Fibroblast of peridontal ligament (primary cell): ENCODE results near the gene NFIB.

Experiments
- DNase-seq: peaks from one replicate; pipeline ENCODE4 v3.0.0-alpha.2; 2010; ENCODE audit errors: extremely low read depth

NFIB gene

DNA sequence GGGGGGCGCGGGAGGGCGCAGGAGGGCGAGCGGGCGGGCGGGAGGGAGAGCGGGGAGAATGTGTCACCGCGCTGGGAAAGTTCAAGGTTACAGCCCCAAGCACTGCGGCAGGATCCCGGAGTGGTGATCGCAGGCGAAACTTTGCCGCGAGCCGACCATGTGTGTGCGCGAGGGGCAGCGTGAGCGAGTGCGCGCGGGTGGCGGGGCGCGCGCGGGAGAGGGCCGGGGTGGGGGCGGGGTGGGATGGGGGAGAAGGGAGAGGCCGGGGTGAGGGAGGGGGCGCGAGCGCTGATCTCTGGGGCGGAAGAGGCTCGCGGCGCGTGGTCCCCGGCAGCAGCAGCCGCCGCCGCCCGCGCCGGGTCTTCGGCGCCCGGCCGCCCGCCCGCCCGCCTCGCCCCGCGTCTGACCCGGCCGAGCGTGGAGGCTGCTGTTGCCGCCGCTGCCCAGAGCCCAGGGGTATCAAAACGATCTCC, at the start of gene NFIB:
Gene NFIB, minus strand, starts transcription at position 191 of the 473 bp plus-strand sequence. CDS start 630 bp downstream, outside the sequence.
- peak; percentile 39 for DNase-seq

DNA sequence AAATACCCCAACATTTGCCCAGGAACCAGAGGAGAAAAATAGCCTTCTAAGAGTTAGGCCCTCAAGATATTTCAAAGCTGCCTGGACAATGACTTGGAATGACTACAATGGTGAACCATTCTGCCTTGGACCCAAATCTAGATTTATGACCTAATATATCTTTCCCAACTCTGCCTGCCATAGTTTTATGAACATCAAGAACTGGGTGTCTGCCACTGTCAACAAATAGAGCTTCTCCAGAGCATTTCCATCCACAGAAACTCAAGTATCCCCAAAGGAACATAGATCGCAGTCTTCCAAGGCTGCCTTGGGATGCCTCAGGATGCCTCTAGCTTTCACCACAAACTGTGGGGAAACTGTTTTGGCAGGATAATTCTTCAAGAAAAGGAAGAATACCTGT, 48.2 kb upstream of the NFIB start:
- peak; percentile 98 for DNase-seq

DNA sequence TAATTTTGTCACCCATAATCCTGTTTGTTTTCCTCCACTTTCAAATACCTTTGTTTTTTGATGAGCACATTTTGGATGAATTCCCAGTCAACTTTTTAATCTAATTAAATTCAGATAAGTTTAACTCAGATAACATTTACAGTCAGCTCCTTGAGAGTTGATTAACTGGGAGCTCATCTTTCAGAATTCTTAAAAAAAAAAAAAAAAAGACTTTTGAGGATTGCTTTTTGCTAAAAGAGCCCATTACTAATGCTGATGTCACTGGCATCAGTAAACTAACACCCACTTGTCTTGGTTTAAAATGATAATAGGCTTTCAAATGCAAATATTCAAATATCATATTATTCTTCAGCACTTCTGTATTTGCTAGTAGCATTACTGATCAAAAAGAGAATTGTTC, 47.1 kb upstream of the NFIB start:
- peak; percentile 40 for DNase-seq

DNA sequence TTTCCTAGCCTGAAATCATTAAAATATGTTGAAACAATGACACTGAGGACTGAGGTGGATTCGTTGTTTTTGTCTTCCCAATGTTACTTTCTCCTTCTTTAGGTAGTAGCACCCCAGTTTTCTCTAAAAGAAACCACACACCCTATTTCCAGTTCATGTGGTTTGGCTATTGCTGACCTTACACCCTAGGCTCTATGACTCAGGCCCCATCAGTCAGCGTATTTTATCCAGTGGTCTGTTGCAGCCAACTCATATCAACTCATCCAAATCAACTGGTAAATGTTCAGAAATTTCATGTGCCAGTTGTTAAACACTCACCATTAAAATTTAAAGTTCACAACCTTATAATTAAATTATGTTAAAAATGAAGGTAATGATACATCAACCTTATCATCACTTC, 44.6 kb upstream of the NFIB start:
- peak; percentile 46 for DNase-seq

DNA sequence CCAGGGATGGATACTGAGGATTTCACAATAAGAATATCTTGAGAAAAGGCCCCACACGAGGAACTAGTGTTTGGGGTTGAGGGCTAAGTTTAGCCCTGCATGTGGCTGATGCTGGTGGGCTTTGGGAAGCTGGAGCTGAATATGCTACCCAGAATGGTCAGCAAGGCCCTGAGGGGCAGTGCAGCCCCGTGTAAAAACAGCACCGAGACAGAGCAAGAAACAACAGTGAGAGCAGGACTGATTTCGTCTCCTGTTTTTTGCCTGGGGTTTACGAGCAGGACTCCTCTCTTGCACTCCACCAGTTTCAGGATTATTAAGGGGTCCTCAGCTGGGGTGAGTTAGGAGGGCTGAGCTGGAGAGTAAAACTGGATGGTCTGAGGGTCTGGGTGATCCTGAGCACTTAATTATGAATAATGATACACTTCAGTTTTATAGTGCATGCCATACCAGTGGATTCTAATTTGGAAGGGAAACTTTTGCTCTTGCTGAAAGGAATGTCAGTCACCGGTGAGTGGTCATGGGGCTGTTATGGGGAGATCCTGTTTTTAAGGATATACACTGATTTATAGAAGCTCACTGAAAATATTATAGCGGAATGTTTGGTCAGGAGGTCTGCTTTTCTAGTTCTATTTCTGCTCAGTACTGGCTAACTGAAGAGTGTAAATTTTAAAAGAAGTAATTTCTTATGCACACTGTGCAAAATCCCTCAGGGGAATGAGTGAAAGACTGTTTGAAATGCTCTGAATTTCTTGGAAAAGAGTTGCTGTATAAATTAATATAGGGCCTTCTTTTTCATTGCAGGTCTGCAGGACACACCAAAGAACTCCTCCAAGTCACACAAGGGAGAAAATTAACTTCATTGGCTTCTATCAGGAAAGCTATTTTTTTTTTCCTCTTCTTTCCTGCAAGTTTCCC, 42.7 kb upstream of the NFIB start:
- no peak for DNase-seq

DNA sequence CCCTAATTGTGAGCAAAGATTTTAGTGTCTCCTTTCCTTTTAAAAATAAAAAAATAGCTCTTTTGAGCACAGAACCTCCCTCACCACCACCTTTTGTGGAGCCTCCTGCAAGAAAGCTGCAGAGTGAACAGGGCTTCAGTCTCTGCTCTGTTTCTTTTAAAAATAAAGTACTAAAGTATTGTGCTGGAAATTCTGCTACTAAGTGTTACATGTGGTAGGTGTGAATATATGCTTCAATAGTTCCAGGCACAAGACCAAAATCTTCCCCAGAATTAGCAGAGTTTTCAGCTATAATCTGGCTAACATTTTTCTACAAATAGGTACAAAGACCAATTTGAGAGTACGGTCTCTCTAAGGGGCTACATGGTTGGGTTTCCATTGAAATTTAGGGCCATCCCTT, 40.3 kb upstream of the NFIB start:
- no peak for DNase-seq

- DNase-seq = peak; percentile 81
Observed at GRCh38 chr9:14353222-14354056, 39.5 kb upstream of the NFIB start.

DNA sequence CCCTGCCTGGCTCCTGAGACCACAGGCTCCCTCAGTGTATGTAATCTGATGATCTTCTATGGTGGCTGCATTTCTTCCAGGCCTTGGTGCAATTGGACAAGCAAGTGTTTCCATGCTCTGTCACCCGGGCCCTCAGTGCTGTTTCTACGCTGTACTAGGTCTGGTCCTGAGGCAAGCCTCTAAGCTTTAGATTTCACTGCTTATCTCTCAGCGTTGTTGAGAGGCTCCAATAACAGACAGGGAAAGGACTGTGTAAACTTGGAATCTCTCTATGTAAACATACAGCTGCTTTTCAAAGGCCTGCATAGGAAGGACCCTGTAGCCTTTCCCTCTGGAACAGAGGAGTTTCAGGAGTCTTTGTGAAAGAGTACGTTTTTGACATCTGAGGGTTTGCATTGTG, 38.6 kb upstream of the NFIB start:
- DNase-seq = no peak

GRCh38 chr9:14351221-14351836, 37.4 kb upstream of the NFIB start:
- no peak for DNase-seq

DNA sequence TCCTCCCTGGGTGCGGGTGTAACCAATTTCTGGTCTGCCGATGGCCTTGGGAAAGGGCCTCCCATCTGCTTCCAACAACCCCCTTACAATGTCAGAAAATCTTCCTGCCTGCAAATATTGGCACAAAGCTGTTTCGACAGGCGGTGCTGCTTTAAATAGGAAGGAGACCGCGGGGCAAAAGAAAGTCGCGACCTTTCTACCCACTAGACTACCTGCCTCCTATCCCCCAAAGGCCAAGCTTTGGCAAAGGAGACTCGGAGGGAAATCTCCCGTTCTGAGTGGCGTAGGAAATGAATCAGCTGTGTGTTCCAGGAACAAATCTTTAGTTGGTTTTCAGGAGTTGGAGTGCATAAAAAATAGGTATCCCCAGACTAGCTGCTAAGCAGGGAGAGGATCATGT, 36.8 kb upstream of the NFIB start:
- DNase-seq = no peak

- DNase-seq = no peak
Observed at GRCh38 chr9:14350349-14350728, 36.4 kb upstream of the NFIB start.

GRCh38 chr9:14349447-14350348, 35.8 kb upstream of the NFIB start:
- no peak for DNase-seq

DNA sequence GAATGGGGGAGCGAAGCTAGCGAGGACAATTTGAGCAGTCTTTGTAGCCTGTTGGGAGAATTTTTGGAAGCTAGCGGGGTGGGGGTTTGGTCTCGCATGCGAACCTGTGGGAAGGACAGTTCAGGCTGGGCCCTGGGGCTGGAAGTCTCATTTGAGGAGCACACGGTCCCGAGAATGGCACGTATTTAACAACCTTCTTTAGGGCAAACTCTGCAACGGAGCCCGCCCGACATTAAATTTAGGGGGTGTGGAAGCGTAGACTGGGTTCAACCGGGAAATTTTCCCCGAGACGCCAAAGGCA, 35.2 kb upstream of the NFIB start:
- DNase-seq = no peak

DNA sequence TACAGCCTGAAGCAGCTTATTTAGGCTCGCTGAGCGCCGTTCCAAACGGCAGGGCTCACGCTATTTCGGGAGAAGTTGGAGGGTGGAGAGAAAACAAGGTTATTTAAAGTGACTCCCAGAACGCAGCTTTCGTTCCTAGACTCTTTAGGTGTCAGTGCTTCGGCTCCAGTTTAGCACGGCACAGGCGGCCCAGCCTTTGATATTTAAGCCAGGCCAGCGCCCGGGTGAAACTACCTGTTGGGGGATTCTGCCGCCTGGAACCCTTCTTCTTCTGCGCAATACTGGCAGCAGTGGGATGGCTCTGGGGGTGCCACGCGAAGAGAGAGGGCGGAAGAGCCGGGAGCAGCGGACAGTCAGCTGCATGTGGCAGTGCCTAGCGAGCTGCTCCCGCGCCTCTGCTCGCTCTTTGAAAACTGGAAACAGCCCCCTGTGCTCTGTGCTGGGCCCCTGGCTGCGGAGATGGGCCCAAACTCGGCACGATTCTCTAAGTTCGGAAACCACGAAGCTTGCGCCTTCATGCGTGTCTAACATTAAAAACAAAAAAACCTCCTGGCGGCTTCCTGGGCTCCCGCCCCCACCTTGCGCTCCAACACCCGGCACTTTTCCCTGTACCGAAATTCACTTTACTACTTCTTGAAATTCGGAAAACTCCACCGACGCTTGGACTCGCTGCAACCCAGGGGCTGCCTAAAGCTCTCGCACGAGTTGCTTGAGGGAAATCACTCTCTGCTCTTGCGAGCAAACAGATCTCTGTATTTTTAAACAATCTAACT, 34.6 kb upstream of the NFIB start:
- no peak for DNase-seq

DNA sequence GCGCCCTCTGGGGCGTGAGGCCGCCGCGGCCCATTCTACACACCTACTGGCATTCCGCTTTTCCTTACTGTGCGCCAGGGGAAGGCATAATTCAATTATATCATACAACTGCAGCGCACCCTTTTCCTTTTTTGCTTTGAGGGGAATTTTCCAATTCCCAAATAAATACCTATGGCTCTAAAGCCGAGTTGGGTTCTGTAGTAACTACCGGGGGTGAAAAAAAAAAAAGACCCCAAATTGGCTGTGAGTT, 34.1 kb upstream of the NFIB start:
- no peak for DNase-seq

DNA sequence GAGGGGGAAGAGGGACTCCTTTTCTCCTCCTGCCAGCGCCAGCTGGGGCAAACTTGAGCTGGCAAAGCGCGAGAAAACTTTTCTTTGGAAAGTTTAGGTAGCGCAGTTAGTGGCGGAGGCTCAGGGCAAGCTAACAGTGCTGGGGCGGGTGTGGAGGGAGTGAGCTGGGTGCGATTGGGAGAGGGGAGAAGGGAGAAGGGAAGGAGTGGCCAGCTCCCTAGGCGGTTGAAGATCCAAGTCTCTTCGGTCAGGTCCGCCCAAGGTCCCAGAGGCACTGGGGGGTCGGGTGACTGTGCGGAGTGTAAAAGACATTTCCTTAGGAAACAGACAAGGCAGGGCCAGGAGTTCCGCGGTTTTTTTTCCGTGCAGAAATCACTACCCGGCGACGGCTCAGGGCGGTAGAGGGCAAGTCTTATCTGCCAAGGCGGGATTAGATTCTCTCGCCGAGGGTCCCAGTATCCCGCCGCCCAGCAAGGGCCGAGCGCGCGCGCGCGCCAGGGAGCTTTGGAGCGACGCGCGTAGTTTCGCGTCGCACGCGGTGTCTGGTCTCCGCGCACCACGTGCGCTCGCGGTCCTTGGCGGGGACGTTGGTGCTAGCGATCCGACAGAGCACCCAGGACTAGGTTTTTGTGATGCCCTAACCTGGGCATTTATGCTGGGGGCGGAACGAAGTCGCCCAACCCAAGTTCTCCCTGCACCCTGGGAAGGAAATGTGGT, 33.6 kb upstream of the NFIB start:
- DNase-seq = no peak

DNA sequence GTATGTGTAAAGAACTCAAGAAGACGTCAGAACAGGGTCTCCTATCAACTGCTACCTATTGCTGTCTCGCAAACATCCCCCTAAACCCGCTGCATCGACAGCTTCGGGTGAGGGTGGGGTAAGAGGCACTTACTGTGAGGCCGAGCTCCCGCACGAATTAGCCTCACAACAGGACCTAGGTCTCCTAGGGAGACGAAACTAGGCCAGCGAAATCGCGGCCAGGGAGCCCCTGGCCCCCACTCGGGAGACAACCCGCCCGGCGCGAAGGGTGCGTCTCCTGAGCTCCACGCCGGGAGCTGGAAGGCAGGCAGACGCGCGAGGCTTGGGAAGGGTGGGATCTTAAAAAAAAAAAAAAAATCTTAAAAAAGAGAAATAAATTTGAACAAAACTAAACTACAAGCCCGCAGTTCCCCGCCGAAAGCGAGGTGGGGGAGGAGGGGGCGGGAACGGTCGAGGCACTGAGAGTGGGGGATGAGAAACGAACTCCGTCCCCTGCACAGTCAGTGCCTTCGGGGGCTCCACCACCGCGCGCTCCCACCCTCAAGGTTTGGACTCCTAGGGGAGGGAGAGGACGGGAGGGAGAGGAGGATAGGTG, 33.0 kb upstream of the NFIB start:
- DNase-seq = no peak

DNA sequence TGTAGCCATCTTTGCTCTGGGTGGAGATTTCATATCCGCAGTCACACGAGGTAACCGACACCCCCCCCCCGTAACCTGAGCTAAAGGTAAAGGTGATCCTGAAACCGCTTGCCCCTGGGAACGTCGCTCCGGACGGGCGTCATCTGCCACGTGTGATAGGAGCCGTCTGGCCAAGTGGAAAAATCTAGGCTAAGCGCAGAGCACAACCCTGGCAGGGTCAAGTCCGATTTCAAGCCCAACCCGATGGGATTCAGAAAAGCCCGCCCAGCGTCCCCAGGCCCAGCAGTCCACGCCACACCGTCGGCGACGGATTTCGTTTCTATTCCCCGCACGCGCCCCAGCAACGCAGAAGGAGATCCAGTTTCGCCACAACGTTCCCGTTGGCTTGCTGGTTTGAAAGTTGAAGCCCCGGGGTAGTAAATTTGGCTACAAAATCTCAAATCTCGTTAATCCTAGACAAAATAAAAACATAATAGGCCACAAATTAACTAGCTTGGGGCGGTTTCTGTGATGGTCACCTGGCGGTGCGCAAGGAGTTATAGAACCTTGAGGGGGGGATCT, 32.4 kb upstream of the NFIB start:
- no peak for DNase-seq

- no peak for DNase-seq
Observed at GRCh38 chr9:14345354-14346230, 31.7 kb upstream of the NFIB start.
